AG08396 (cell line): ENCODE data around the gene ARSB.

ENCODE experiments used
- DNase-seq: peaks from one replicate; pipeline ENCODE4 v3.0.0; 2012; ENCODE audit warnings: low spot score, mixed read lengths

ARSB gene

GRCh38 chr5:78985116-78985724 lies at the start of gene ARSB:
ARSB (minus strand) TSS chr5:78985310; CDS start chr5:78985248, 62 bp downstream.
- peak; percentile 61 for DNase-seq

- DNase-seq: no peak
Measured at GRCh38 chr5:79032782-79033181, 47.7 kb upstream of the ARSB start.

- no peak for DNase-seq
Measured at GRCh38 chr5:79032031-79032695, 47.1 kb upstream of the ARSB start.

GRCh38 chr5:79031485-79031867 lies 46.4 kb upstream of the ARSB start:
- no peak for DNase-seq

GRCh38 chr5:79030663-79031484 lies 45.8 kb upstream of the ARSB start:
- no peak for DNase-seq

- DNase-seq: peak; percentile 65
Measured at GRCh38 chr5:79025054-79025472, 40.0 kb upstream of the ARSB start.

- DNase-seq: no peak
Measured at GRCh38 chr5:79023947-79024346, 38.8 kb upstream of the ARSB start.

- no peak for DNase-seq
Measured at GRCh38 chr5:79023348-79023747, 38.2 kb upstream of the ARSB start.

- DNase-seq: no peak
Measured at GRCh38 chr5:79022771-79023170, 37.7 kb upstream of the ARSB start.

GRCh38 chr5:79021753-79022152 lies 36.6 kb upstream of the ARSB start:
- no peak for DNase-seq

- DNase-seq: peak; percentile 61
Measured at GRCh38 chr5:79020861-79021561, 35.9 kb upstream of the ARSB start.

- DNase-seq: no peak
Measured at GRCh38 chr5:79014631-79015030, 29.5 kb upstream of the ARSB start.

GRCh38 chr5:79011869-79012268 lies 26.8 kb upstream of the ARSB start:
- DNase-seq: no peak

- no peak for DNase-seq
Measured at GRCh38 chr5:79011219-79011836, 26.2 kb upstream of the ARSB start.

GRCh38 chr5:79008362-79008761 lies 23.3 kb upstream of the ARSB start:
- DNase-seq: no peak

GRCh38 chr5:79007872-79008271 lies 22.8 kb upstream of the ARSB start:
- no peak for DNase-seq

GRCh38 chr5:79005936-79006631 lies 21.0 kb upstream of the ARSB start:
- no peak for DNase-seq

- DNase-seq: no peak
Measured at GRCh38 chr5:79005151-79005550, 20.0 kb upstream of the ARSB start.

- no peak for DNase-seq
Measured at GRCh38 chr5:79002374-79002773, 17.3 kb upstream of the ARSB start.

GRCh38 chr5:79001471-79001870 lies 16.4 kb upstream of the ARSB start:
- DNase-seq: peak; percentile 29

- no peak for DNase-seq
Measured at GRCh38 chr5:78997090-78997489, 12.0 kb upstream of the ARSB start.
